Effector memory CD4-positive, alpha-beta T cell (primary cell): ENCODE measurements around the gene RTL10.

ENCODE experiments used
- DNase-seq, 3 donors: peaks; one replicate each; pipeline ENCODE4 v3.0.0-alpha.2; 2020
- H3K27ac ChIP-seq: 2 replicates; pipeline ENCODE4 v1.7.0; 2013; ENCODE audit warnings: mild to moderate bottlenecking, low read length, moderate library complexity; ENCODE audit not compliant: insufficient read depth, poor library complexity, severe bottlenecking
- H3K27me3 ChIP-seq: replicated peaks from 2 replicates; pipeline ENCODE4 v1.7.0; 2013; ENCODE audit warnings: mild to moderate bottlenecking, low read length; ENCODE audit not compliant: insufficient read depth, control insufficient read depth, poor library complexity, severe bottlenecking
- H3K36me3 ChIP-seq: 2 replicates; pipeline ENCODE4 v1.7.0; 2013; ENCODE audit warnings: mild to moderate bottlenecking, low read length, moderate library complexity; ENCODE audit not compliant: control insufficient read depth, insufficient read depth
- H3K4me1 ChIP-seq: 2 replicates; pipeline ENCODE4 v1.7.0; 2013; ENCODE audit warnings: low read length, mild to moderate bottlenecking; ENCODE audit not compliant: control insufficient read depth, insufficient read depth, poor library complexity, severe bottlenecking
- H3K4me3 ChIP-seq: 2 replicates; pipeline ENCODE4 v1.7.0; 2013; ENCODE audit warnings: low read length, low read depth, mild to moderate bottlenecking; ENCODE audit not compliant: insufficient read depth, poor library complexity, severe bottlenecking
- H3K9me3 ChIP-seq: 2 replicates; pipeline ENCODE4 v1.7.0; 2013; ENCODE audit warnings: mild to moderate bottlenecking, low read length, moderate library complexity; ENCODE audit not compliant: control insufficient read depth

RTL10 gene

GRCh38 chr22:19898145-19898544 lies 43.5 kb upstream of the RTL10 start:
- Histone ChIP-seq H3K36me3 (peaks cover 11% of the 10 kb centered on the region), H3K9me3 (no peaks in the 10 kb centered on the region), H3K4me1 (peaks cover 10% of the 10 kb centered on the region), H3K27me3 (no peaks in the 10 kb centered on the region), H3K27ac (no peak overlapping the region), H3K4me3 (no peak overlapping the region)
- no peak for DNase-seq

GRCh38 chr22:19897726-19898125 lies 43.1 kb upstream of the RTL10 start:
- Histone ChIP-seq H3K27ac (no peak overlapping the region), H3K4me3 (no peak overlapping the region), H3K9me3 (no peaks in the 10 kb centered on the region), H3K4me1 (peaks cover 14% of the 10 kb centered on the region), H3K36me3 (peaks cover 11% of the 10 kb centered on the region), H3K27me3 (no peaks in the 10 kb centered on the region)
- no peak for DNase-seq

DNA sequence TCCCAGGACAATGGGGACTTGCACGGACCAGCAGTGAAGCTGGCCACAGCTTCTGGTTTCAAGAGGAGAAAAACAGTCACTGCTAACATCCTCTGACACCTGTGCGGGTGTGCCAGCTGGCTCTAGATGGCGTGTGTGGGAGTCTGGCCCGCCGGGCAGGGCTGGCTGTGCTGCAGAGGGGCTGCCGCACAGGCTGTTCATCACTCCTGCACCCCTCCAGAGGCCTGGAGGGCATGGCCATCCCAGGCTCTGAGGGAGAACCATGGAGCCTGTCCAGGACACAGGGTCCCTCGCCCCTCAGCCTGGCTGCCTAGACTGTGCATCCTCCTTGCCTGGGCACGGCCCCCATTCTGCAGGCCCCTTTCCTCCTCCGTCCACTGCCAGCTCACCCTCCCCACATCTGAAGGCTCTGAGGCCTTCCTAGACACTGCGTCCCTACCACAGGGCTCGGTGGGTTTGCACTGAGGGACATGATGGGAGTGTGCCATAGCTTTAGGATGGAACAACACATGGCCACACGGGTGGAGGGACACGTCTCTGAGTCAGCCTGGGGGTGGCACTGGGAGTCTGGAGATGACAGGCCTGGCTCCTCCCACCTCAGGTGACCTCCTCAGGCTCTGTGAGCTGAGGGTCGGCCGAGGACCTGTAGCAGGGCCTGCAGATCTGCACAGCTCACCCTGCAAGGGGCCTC lies 42.1 kb upstream of the RTL10 start:
- Histone ChIP-seq H3K36me3 (peaks cover 11% of the 10 kb centered on the region), H3K27ac (no peak overlapping the region), H3K4me1 (peaks cover 22% of the 10 kb centered on the region), H3K9me3 (no peaks in the 10 kb centered on the region), H3K4me3 (no peak overlapping the region), H3K27me3 (no peaks in the 10 kb centered on the region)
- DNase-seq: no peak

GRCh38 chr22:19895160-19895849 lies 40.6 kb upstream of the RTL10 start:
- no peaks in the 10 kb centered on the region for H3K27me3 ChIP-seq
- no peaks in the 10 kb centered on the region for H3K9me3 ChIP-seq
- peaks cover 11% of the 10 kb centered on the region for H3K36me3 ChIP-seq
- no peak overlapping the region for H3K4me3 ChIP-seq
- DNase-seq: no peak
- peaks cover 37% of the 10 kb centered on the region for H3K4me1 ChIP-seq
- no peak overlapping the region for H3K27ac ChIP-seq

DNA sequence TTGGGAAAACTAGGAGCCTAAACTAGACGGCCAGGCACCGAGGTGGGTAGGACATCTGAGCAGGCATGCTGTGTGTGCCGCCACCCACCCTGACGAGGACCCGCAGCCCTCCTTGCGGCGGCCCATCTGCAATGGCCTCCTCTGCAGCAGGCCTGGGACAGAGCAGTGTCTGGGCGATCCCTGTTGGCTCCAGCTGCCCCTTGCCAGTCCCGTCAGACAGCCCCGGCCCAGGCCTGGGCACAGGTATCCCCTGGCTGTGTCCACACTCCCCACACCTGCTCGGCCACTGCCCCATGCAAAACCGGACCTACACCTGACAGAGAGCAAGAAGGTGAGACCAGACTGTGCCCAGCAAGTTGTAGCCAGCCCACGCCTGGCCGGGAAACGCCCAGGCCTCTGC lies 38.7 kb upstream of the RTL10 start:
- Histone ChIP-seq H3K9me3 (no peaks in the 10 kb centered on the region), H3K4me3 (no peak overlapping the region), H3K36me3 (peaks cover 6% of the 10 kb centered on the region), H3K27me3 (no peaks in the 10 kb centered on the region), H3K4me1 (peaks cover 46% of the 10 kb centered on the region), H3K27ac (peak overlapping the region; percentile 92)
- DNase-seq: no peak

GRCh38 chr22:19892925-19893324 lies 38.3 kb upstream of the RTL10 start:
- Histone ChIP-seq H3K36me3 (peaks cover 3% of the 10 kb centered on the region), H3K4me1 (peaks cover 47% of the 10 kb centered on the region), H3K27me3 (no peaks in the 10 kb centered on the region), H3K9me3 (no peaks in the 10 kb centered on the region), H3K27ac (peak overlapping the region; percentile 92), H3K4me3 (no peak overlapping the region)
- no peak for DNase-seq

GRCh38 chr22:19892257-19892879 lies 37.7 kb upstream of the RTL10 start:
- H3K4me3 ChIP-seq: peak overlapping the region; percentile 57
- peaks cover 53% of the 10 kb centered on the region for H3K4me1 ChIP-seq
- H3K27ac ChIP-seq: peak overlapping the region; percentile 92
- no peaks in the 10 kb centered on the region for H3K9me3 ChIP-seq
- H3K27me3 ChIP-seq: no peaks in the 10 kb centered on the region
- DNase-seq: peak in 2 of 3 donors; percentile 16 to 43
- no peaks in the 10 kb centered on the region for H3K36me3 ChIP-seq

GRCh38 chr22:19891317-19892256 lies 36.9 kb upstream of the RTL10 start:
- Histone ChIP-seq H3K36me3 (no peaks in the 10 kb centered on the region), H3K4me3 (peak overlapping the region; percentile 57), H3K27me3 (no peaks in the 10 kb centered on the region), H3K4me1 (peaks cover 60% of the 10 kb centered on the region), H3K9me3 (no peaks in the 10 kb centered on the region), H3K27ac (peak overlapping the region; percentile 92)
- DNase-seq: peak; percentile 59 to 79 (median 61)

GRCh38 chr22:19890502-19891316 lies 36.0 kb upstream of the RTL10 start:
- H3K36me3 ChIP-seq: no peaks in the 10 kb centered on the region
- no peak for DNase-seq
- H3K9me3 ChIP-seq: no peaks in the 10 kb centered on the region
- peak overlapping the region; percentile 92 for H3K27ac ChIP-seq
- peak overlapping the region; percentile 57 for H3K4me3 ChIP-seq
- no peaks in the 10 kb centered on the region for H3K27me3 ChIP-seq
- H3K4me1 ChIP-seq: peaks cover 69% of the 10 kb centered on the region
